Natural killer cell (primary cell): ENCODE results near the gene GTF3C1. TPM values are rescaled to one million over a fixed set of nuclear protein-coding genes. Genes with fewer than 3 reads are reported as not detected.

Experiments
- ATAC-seq, 3 donors: fragments of 150-1000 bp in 2 of 3; fragments of 200-7000 bp in 1 of 3; cut with Tn5 transposase; 1 replicate in 1 of 3; 2 replicates in 2 of 3; pipeline ENCODE4 v1.10.0; 2021; ENCODE audit warnings: mild to moderate bottlenecking in 2 of 3, moderate library complexity in 2 of 3
- DNase-seq, 2 donors: peaks; one replicate each; pipeline versions ENCODE4 v3.0.0 to v3.0.0-alpha.2; 2013 to 2021; ENCODE audit warnings: mixed read lengths in 1 of 2
- H3K27ac ChIP-seq: one replicate; pipeline ENCODE4 v1.5.1; 2013; ENCODE audit warnings: mild to moderate bottlenecking, low read length
- H3K27me3 ChIP-seq: one replicate; pipeline ENCODE4 v1.6.1; 2013; ENCODE audit warnings: low read length; ENCODE audit not compliant: control insufficient read depth, insufficient read depth
- H3K36me3 ChIP-seq: one replicate; pipeline ENCODE4 v1.6.1; 2013; ENCODE audit warnings: low read length; ENCODE audit not compliant: control insufficient read depth, insufficient read depth
- H3K4me1 ChIP-seq: one replicate; pipeline ENCODE4 v1.6.1; 2013; ENCODE audit warnings: low read length; ENCODE audit not compliant: control insufficient read depth, insufficient read depth
- H3K4me3 ChIP-seq: one replicate; pipeline ENCODE4 v1.5.1; 2013; ENCODE audit warnings: low read length
- H3K9me3 ChIP-seq: one replicate; pipeline ENCODE4 v1.6.1; 2013; ENCODE audit warnings: low read length; ENCODE audit not compliant: control insufficient read depth, insufficient read depth
- H3K27ac Mint-ChIP-seq, 2 donors: one replicate each; pipeline ENCODE4 v1.8.0; 2022; ENCODE audit warnings: mild to moderate bottlenecking in 2 of 2, mixed read lengths in 2 of 2, moderate library complexity in 1 of 2
- H3K27me3 Mint-ChIP-seq, 2 donors: one replicate each; pipeline ENCODE4 v1.8.0; 2022; ENCODE audit warnings: low read depth in 2 of 2, mixed read lengths in 2 of 2
- H3K36me3 Mint-ChIP-seq: one replicate; pipeline ENCODE4 v1.8.0; 2022; ENCODE audit warnings: mixed read lengths
- H3K4me1 Mint-ChIP-seq, 2 donors: one replicate each; pipeline ENCODE4 v1.8.0; 2022; ENCODE audit warnings: mixed read lengths in 2 of 2
- H3K4me3 Mint-ChIP-seq: one replicate; pipeline ENCODE4 v1.8.0; 2022; ENCODE audit warnings: mild to moderate bottlenecking, moderate library complexity, mixed read lengths
- H3K9me3 Mint-ChIP-seq, 2 donors: one replicate each; pipeline ENCODE4 v1.8.0; 2022; ENCODE audit warnings: mixed read lengths in 2 of 2
- CTCF ChIP-seq: fragments of 200-600 bp; IDR thresholded peaks from one replicate; pipeline ENCODE4 v1.8.0; 2022; ENCODE audit warnings: antibody characterized with exemption
- WGBS: methylation state at CpG from one replicate; pipeline ENCODE4 v1.1.7; 2013; ENCODE audit warnings: missing lambda C conversion rate; ENCODE audit not compliant: insufficient coverage; 5-methylcytosine and 5-hydroxymethylcytosine counted together
- intact Hi-C: fragments of 100-400 bp; cut with micrococcal nuclease; formaldehyde crosslinking; loops from one replicate; pipeline ENCODE4 v1.14.2; 2022
- total RNA-seq, 4 donors: library from RNA; stranded (reverse); fragments of 120-200 nt in 1 of 4; gene quantifications; one replicate each; pipeline versions ENCODE4 v1.2.3 to v1.2.4, GENCODE V29; 2013 to 2022

GTF3C1 gene
- total RNA-seq, 3 donors from 2014 or later (not counting 1 experiment from before 2014, with no cell fraction given): 111 to 160 (median 125) TPM

- Mint-ChIP-seq H3K4me3 (no peak overlapping the region), H3K27ac (peak overlapping the region in 1 of 2 donors; percentile 59), H3K9me3 (no peaks in the 10 kb centered on the region), H3K4me1 (peaks cover 0 to 13% of the 10 kb centered on the region in 2 donors), H3K27me3 (no peaks in the 10 kb centered on the region), H3K36me3 (peaks cover 50% of the 10 kb centered on the region)
- Histone ChIP-seq H3K27ac (no peak overlapping the region), H3K27me3 (no peaks in the 10 kb centered on the region), H3K4me3 (no peak overlapping the region), H3K36me3 (peaks cover 73% of the 10 kb centered on the region), H3K4me1 (no peaks in the 10 kb centered on the region), H3K9me3 (no peaks in the 10 kb centered on the region)
- WGBS: 96% methylated on average over 9 of the region's 9 CpGs
- TF ChIP-seq CTCF: no peak
- ATAC-seq: no peak
- intact Hi-C loops: no loop called here
- no peak for DNase-seq
Measured at GRCh38 chr16:27474921-27475320, 74.8 kb downstream of the GTF3C1 start.

- Mint-ChIP-seq H3K4me1 (peaks cover 0 to 13% of the 10 kb centered on the region in 2 donors), H3K4me3 (no peak overlapping the region), H3K27me3 (no peaks in the 10 kb centered on the region), H3K27ac (no peak overlapping the region), H3K36me3 (peaks cover 52% of the 10 kb centered on the region), H3K9me3 (no peaks in the 10 kb centered on the region)
- no peaks in the 10 kb centered on the region for H3K4me1 ChIP-seq
- intact Hi-C loops: no loop called here
- ATAC-seq (no peak), DNase-seq (no peak)
- no peaks in the 10 kb centered on the region for H3K27me3 ChIP-seq
- no peaks in the 10 kb centered on the region for H3K9me3 ChIP-seq
- H3K4me3 ChIP-seq: no peak overlapping the region
- 98% methylated on average over 9 of the region's 9 CpGs for WGBS
- peaks cover 82% of the 10 kb centered on the region for H3K36me3 ChIP-seq
- H3K27ac ChIP-seq: no peak overlapping the region
- TF ChIP-seq CTCF: no peak
Measured at GRCh38 chr16:27474041-27474440, 75.7 kb downstream of the GTF3C1 start.

GRCh38 chr16:27473101-27473900, 76.4 kb downstream of the GTF3C1 start:
- Histone ChIP-seq H3K4me3 (no peak overlapping the region), H3K9me3 (no peaks in the 10 kb centered on the region), H3K27ac (no peak overlapping the region), H3K4me1 (no peaks in the 10 kb centered on the region), H3K36me3 (peaks cover 82% of the 10 kb centered on the region), H3K27me3 (no peaks in the 10 kb centered on the region)
- no peaks in the 10 kb centered on the region for H3K27me3 Mint-ChIP-seq
- WGBS: over 99% methylated on average over 9 of the region's 9 CpGs
- no peaks in the 10 kb centered on the region for H3K9me3 Mint-ChIP-seq
- intact Hi-C loops: no loop called here
- H3K4me1 Mint-ChIP-seq: peaks cover 0 to 13% of the 10 kb centered on the region in 2 donors
- ATAC-seq: no peak
- no peak for TF ChIP-seq CTCF
- H3K36me3 Mint-ChIP-seq: peaks cover 48% of the 10 kb centered on the region
- no peak for DNase-seq
- H3K4me3 Mint-ChIP-seq: no peak overlapping the region
- H3K27ac Mint-ChIP-seq: no peak overlapping the region
